GM21737 (cell line): ENCODE data around the gene COL27A1.
"Not testable (repeated sequence)": the region's sequence is repeated elsewhere in the genome, so short reads cannot be mapped to it uniquely, and the experiment has no call there.

ENCODE experiments used
- ATAC-seq: cut with Tn5 transposase; IDR thresholded peaks from one replicate; pipeline ENCODE4 v1.9.1; 2021; ENCODE audit warnings: mild to moderate bottlenecking, moderate library complexity; ENCODE audit not compliant: unreplicated experiment

COL27A1 gene

DNA sequence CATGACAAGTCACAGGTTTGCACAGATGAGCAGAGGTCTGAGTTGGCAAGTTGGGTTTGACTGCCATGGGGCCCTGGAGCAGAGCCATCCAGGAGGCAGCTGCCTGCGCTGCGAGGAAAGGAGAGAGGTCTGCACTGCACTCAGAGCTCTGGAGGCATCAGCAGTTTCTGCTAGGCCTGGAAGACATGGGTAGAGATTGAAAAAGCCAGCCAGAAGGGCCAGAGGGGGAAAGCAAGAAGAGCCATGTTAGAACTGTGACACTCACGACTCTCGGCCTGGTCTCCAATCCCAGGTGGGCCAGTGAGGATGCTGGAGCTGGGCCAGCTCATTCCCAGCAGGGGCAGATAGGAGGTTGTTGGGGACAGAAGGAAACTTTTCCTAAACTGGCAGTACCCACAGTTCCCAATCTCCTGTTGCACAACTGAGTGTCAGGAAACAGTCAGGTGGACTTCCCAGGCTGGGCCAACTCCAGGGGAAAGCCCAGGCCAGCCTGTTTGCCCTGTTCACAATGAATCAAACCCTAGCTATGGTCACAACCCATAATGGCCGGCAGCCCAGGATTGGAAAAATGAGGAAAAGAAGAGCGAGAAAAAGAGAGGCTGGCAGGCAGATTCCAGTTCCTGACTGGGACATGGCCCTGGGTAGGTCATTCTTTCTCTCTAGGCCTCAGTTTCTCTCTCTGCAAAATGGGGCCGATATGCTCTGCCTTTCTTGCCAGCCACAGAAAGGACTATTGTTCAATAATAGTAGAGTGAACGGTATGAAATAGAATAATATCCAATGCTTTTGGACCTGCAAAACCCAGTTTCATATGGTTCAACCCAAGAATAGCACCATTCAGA is 159.8 kb downstream of the COL27A1 start:
- ATAC-seq, result no peak

DNA sequence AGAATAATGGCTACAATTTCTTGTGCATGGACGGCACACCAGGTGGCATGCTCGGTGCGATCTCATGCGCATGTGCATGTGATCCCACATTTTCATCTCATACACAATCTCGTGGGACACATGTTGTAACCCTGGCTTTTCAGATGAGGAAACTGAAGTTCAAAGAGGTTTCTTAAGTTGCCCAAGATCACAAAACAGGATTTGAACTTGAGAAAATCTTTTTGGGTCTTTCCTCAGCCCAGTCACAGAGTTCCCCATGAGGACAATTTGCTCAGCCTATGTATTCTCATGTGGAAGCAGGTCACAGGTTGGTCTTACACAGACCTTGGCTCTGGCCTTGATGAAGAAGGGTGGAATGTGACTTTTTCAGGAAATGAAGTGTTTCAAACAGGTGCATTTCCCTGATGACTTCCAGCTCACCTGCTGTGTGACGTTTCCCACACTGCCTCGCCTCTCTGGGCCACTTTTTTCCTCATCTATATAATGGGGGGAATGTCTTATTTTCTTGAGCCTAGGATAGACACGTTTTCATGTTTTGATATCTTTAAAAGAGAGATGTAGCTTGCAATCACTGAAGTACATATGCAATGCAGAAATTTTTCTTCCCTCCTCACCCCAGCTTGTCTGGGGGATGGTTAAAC is 160.5 kb downstream of the COL27A1 start:
- ATAC-seq, result no peak

DNA sequence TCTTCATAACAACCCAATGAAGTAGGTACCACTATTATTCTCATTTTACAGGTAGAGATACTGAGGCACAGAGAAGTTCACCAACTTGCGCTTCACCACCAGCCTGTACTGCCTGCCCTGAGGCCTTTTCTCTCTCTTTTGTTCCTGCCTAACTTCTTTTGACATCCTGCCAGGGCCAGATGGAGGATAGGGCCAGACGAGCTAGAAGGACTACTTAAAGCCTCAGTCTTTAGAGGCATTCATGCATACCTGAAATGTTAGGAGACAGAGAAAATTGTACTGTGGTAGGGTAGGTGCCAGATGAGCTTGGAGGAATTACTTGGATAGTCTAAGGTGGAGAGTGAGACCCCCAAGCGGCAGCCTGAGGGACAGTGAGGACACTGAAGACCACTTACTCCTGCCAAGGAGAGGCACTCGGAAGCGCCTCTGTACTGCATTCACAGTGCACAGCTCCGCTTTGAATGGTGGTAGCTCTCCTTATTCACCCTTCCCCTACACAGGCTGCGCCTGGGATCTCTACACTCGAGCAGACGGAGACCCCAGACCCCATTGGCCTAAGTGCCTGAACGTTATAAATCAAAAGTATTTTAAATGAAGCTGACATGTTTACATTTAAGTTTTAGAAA is 161.4 kb downstream of the COL27A1 start:
- no peak for ATAC-seq

DNA sequence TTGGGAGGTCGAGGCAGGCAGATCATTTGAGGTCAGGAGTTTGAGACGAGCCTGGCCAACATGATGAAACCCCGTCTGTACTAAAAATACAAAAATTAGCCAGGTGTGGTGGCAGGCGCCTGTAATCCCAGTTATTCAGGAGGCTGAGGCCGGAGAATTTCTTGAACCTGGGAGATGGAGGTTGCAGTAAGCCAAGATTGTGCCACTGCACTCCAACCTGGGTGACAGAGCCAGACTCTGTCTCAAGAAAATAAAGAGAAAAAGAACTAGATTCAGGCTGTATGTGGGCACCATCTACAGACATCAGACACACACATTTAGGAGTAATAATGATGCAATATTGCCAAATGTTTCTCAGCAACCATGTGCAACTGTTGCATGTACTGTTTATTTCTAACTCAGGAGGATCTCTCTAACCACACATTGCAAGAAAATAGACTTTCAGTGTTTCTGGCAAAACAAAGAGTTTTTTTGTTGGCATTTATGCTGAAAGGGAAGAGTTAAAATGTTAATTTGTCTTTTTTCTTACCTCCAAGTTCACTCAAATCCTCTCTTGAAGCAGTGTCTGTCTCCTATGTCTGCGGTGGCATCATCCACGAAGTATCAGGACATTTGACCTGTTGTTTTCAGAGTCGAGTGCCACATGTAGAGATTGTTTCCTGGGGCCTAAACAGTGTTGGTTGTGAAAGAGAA is 162.5 kb downstream of the COL27A1 start:
- no peak for ATAC-seq

DNA sequence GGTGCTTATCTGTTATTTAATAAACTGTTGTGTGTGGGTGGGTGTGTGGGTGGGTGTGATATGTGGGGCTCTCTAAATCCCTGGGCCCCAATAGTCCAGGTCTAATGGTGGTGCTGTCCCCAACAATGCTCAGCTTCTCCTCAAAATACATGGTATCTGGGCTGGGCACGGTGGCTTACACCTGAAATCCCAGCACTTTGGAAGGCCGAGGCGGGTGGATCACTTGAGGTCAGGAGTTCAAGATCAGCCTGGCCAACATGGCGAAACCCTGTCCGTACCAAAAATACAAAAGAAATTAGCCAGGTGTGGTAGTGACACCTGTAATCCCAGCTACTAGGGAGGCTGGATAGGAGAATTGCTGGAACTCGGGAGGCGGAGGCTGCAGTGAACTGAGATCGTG is 163.1 kb downstream of the COL27A1 start:
- ATAC-seq, result no peak

DNA sequence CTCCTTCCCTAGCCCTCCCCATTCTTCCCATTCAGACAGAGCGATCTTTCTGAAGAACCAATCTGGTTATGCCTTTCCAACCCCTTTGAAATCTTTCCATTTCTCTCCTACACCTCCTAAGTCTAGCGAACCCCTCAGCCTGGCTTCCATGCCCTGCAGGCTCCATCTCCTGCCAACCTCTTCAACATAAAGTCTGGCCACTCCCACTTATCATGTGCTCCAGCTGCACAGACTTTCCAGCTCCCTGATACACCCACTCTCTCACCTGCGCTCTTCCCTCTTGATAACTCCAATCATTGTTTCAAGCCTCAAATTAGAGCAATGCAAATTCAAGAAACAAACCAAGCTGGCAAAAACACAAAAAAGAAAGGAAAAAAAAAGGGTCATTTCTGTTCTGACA is 163.8 kb downstream of the COL27A1 start:
- no peak for ATAC-seq

DNA sequence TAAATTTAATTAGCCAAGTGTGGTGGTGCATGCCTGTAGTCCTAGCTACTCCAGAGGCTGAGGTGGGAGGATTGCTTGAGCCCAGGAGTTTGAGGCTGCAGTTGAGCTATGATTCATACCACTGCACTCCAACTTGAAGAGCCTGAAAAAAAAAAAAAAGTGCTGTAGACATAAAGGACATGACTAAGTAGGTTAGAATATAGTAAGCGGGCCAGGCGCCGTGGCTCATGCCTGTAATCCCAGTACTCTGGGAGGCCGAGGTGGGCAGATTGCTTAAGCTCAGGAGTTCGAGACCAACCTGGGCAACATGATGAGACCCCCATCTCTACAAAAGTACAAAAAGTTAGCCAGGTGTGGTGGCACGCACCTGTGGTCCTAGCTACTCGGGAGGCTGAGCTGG is 165.4 kb downstream of the COL27A1 start:
- ATAC-seq, result not testable (repeated sequence)

DNA sequence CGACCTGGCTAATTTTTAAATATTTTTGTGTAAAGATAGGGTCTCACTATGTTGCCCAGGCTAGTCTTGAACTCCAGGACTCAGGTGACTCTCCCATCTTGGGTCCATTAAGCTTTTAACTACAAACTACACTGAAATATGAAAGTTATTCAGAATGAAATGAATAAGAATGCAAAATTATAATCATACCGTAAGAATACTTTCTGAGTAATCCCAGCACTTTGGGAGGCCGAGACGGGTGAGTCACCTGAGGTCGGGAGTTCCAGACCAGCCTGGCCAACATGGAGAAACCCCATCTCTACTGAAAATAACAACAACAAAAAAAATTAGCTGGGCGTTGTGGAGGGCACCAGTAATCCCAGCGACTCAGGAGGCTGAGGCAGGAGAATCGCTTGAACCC is 166.4 kb downstream of the COL27A1 start:
- no peak for ATAC-seq

DNA sequence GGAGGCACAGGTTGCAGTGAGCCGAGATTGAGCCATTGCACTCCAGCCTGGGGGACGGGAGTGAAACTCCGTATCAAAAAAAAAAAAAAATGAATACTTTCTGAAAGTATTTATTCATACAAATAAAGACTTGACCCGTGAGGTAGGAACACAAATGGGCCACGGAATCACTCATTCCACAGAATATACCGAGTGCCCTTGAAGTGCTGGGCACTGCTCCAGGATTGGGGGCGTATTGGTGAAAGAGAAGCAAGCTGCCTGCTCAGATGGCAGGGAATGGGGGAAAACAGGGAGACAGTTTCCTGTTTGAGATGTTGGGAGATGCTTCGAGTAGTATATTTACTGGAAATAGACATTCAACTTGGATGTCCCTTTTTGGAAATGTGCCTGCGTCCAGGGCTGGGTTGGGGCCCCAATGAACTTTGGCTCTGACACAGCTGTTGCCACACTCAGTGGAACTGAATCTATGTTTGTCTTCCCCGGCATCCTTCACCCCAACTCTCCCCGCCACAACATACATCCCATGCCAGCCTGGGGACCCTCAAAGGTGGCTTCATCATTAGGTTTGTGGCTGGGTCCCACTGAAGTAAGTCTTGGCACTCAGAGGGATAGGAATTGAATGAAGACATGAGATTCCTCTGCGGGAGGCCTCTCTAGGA is 167.0 kb downstream of the COL27A1 start:
- not testable (repeated sequence) for ATAC-seq

DNA sequence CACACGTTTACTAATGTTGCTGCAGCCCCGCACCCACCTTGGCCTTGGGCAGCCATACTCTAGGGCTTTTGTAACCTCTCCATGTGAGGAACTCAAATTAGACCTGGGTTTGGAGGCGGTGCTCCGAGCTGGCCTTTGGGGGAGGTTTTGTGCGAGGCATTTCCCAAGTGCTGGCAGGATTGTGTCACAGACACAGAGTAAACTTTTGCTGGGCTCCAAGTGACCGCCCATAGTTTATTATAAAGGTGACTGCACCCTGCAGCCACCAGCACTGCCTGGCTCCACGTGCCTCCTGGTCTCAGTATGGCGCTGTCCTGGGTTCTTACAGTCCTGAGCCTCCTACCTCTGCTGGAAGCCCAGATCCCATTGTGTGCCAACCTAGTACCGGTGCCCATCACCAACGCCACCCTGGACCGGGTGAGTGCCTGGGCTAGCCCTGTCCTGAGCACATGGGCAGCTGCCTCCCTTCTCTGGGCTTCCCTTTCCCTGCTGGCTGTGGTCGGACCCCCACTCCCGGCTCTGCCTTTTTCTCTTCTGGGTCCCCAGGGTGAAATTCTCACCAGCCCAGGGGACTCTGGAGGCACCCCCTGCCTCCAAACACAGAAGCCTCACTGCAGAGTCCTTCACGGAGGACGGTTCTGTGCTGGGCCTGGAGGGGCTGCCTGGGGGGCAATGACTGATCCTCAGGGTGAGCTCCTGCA is 167.6 kb downstream of the COL27A1 start, which contains the start of gene ORM1:
Gene ORM1 (plus strand): TSS at position 268 of the 701 bp plus-strand sequence. CDS start 36 bp downstream, at position 304.
- not testable (repeated sequence) for ATAC-seq

DNA sequence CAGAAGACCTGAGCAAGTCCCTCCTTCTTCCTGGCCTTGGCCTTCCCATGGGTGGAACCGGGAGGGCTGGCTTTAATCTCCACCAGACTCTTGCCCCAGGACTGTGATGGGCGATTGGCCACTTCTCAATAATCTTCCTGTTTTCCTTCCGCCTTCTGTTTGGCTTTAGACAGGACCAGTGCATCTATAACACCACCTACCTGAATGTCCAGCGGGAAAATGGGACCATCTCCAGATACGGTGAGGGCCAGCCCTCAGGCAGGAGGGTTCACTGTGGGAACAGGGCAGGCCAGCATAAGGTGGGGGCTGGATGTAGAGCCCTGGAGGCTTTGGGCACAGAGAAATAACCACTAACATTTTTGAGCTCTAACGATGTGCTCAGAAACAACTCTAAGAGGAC is 168.5 kb downstream of the COL27A1 start:
- not testable (repeated sequence) for ATAC-seq

DNA sequence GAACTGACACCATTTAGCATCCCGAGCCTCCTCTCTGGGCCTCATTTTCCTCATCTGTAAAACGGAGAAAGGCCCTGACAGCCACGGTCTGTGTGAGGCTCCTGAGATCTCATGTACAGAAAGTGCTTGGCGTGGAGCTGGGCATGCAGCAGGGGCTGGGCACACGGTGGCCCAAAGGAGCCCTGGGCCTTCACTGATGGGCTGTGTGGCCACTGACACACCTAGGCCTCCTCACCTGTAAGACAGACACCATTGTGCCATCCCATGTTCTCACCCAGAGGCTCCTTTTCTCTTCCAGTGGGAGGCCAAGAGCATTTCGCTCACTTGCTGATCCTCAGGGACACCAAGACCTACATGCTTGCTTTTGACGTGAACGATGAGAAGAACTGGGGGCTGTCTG is 169.2 kb downstream of the COL27A1 start:
- ATAC-seq, result no peak

DNA sequence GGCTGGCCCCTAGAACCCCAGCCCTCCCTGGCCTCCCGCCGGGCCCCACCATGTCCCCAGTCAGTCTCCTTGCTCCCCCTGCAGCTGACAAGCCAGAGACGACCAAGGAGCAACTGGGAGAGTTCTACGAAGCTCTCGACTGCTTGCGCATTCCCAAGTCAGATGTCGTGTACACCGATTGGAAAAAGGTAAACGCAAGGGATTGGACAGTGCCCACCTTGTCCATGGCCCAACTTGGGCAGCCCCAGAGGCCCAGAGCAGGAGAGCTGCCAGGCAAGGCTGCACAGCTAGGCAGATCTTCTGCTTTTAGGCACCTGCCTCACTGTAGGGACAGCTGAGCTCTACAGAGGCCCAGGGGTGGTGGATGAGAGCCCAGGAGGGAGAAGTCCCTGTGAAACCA is 169.6 kb downstream of the COL27A1 start:
- not testable (repeated sequence) for ATAC-seq

DNA sequence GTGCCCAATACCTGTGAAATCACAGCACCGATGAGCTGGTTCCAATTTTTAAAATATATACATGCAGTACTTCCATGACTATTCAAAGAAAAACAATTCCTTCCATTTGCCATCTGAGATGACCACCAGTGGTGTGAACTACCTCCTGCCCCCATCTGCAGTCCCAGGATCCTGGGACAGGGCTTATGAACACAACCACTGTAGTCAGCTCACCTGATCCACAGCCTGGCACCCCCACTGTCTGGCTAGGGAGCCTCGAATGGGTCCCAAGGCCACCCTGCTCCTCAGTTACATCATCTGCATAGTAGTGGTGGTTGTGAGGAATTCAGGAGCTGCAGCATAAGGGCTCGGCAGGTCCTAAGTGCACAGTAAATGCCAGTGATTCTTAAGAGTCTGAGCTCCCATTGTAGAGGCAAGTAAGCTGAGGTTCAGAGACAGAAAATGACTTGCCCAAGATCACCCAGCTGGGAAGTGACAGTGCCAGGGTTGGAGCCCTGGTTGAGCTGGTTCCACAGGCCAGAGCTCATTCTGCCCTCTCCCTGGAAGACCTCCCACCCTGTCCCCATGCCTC is 170.4 kb downstream of the COL27A1 start:
- not testable (repeated sequence) for ATAC-seq

DNA sequence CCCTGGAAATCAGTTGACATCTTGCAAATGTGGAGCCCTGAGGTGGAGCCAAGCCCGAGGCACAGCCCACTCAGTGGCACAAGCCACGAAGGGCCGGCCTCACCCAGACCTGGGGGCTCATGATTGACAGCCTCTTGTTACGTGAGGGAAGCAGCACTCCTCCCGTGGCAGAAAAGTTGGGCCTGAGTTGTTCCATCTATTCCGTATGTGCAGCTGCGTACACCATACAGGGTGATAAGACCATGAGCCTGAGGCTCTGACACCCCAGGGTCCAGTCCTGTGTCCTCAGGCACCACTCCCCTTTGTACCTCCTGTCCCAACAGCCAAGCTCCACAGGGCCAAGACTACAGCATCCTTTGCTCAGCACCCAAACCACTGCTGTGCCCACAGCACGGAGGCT is 172.4 kb downstream of the COL27A1 start:
- ATAC-seq, result no peak

DNA sequence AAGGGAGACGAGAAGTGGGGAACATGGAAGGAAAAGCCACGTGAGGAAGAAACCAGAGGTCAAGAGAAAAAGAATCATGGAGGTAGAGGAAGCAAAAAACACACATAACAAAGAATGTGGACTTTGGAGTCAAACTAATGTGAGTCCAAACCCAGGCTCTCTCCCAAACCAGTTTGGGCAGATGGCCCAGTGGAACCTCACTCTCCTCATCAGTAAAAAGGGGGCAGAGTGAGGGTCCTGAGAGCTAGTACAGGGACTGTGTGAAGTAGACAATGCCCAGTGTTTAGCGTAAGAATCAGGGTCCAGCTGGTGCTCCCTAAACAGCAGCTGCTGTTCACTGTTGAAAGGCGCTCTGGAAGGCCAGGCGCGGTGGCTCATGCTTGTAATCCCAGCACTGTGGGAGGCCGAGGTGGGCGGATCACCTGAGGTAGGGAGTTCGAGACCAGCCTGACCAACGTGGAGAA is 173.1 kb downstream of the COL27A1 start:
- ATAC-seq, result not testable (repeated sequence)

DNA sequence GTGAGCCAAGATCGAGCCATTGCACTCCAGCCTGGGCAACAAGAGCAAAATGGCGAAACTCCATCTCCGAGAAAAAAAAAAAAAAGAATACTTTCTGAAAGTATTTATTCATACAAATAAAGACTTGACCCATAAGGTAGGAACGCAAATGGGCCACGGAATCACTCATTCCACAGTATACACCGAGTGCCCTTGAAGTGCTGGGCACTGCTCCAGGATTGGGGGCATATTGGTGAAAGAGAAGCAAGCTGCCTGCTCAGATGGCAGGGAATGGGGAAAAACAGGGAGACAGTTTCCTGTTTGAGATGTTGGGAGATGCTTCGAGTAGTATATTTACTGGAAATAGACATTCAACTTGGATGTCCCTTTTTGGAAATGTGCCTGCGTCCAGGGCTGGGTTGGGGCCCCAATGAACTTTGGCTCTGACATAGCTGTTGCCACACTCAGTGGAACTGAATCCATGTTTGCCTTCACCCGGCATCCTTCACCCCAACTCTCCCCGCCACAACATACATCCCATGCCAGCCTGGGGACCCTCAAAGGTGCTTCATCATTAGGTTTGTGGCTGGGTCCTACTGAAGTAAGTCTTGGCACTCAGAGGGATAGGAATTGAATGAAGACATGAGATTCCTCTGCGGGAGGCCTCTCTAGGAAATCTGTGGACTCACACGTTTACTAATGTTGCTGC is 173.7 kb downstream of the COL27A1 start:
- not testable (repeated sequence) for ATAC-seq

DNA sequence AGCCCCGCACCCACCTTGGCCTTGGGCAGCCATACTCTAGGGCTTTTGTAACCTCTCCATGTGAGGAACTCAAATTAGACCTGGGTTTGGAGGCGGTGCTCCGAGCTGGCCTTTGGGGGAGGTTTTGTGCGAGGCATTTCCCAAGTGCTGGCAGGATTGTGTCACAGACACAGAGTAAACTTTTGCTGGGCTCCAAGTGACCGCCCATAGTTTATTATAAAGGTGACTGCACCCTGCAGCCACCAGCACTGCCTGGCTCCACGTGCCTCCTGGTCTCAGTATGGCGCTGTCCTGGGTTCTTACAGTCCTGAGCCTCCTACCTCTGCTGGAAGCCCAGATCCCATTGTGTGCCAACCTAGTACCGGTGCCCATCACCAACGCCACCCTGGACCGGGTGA is 174.3 kb downstream of the COL27A1 start, which contains the start of gene ORM2:
Gene ORM2 (plus strand): TSS at position 245 of the 398 bp plus-strand sequence. CDS start 36 bp downstream, at position 281.
- not testable (repeated sequence) for ATAC-seq

DNA sequence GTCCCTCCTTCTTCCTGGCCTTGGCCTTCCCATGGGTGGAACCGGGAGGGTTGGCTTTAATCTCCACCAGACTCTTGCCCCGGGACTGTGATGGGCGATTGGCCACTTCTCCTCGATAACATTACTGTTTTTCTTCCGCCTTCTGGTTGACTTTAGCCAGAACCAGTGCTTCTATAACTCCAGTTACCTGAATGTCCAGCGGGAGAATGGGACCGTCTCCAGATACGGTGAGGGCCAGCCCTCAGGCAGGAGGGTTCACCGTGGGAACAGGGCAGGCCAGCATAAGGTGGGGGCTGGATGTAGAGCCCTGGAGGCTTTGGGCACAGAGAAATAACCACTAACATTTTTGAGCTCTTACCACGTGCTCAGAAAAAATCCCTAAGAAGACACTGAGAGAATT is 175.3 kb downstream of the COL27A1 start:
- no peak for ATAC-seq
